ENCODE results near the gene ACADVL.
"Not testable (repeated sequence)": the region's sequence is repeated elsewhere in the genome, so short reads cannot be mapped to it uniquely, and the experiment has no call there.

The ACADVL gene

DNA sequence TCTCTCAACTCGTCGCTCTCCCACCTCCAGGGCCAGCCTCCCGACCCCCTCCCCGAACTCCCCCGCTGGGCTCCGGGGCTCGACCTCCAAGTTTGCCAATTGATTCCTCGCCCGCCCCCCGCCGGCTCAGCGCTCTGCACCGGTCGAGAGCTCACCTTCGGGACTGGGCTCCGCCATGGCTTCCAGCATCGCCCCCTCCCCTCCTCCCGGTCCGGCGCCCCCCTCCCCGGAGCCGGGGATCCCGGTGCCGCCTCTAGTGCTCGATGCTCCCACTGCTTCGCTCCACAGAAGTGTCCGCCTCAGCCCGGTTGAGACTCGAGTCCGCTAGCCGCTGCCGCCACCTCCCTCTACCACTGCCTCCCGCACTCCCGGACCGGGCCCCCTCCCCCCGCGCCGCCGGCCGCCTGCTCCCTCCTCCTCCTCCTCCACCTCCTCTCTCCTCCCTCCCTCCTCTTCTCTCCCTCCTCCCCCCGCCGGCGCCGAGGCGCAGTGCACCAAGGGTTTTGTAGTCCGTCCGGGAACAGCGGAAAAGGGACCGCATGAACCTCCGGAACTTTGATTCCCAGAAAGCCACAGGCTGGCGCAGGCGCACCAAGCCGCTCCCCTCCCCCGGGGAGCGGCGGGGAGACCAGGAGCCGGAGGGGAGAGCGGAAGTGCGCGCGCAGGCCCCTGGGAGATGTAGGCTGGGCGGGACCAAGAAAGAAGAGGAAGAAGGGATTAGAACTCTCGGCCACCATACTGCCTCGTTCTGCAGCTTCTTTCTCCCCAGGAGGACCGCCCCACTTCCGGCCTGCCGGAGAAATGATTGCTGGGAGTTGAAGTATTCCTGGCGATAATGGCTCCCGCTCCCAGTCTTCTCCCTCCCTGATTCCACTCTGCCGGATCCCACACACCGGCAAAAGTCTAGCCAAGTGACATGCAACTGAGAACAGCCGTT, 19.6 kb downstream of the ACADVL start, which contains the start of gene PHF23:
Gene PHF23 (minus strand): TSS at position 367 of the 937 bp plus-strand sequence. CDS start 178 bp downstream, at position 189.
- Mint-ChIP-seq H3K27me3 (no peaks in the 10 kb centered on the region), H3K36me3 (peaks cover 23% of the 10 kb centered on the region), H3K4me3 (peak within 1 kb of the TSS; percentile 100), H3K4me1 (peaks cover 49% of the 10 kb centered on the region), H3K9me3 (no peaks in the 10 kb centered on the region), H3K27ac (peak within 1 kb of the TSS; percentile 100)
- DNase-seq (ENCODE audit: low spot score in 2 of 2) (peak; percentile 80 to 87), ATAC-seq (ENCODE audit: low read depth) (peak; percentile 60)

DNA sequence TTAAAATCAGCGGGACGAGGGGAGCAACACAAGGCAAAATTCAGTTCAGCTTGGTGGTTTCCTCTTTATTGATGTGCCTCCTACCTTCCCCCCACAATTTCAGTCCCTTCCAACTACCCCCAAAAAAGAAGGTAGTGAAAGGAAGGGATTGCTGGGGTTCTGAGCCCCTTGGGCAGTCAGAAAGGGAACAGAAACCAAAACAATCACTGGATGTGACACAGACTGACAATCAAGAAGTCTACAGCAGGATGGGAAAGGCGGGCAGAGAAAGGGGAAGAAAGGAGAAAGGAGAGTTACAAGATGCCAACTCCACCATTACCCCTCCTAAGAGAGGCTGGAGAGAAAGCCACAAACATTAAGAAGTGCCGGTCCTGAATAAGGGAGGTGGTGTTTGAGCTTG, 20.6 kb downstream of the ACADVL start:
- Mint-ChIP-seq H3K27ac (peak overlapping the region; percentile 100), H3K4me3 (peak overlapping the region; percentile 100), H3K4me1 (peaks cover 42% of the 10 kb centered on the region), H3K36me3 (peaks cover 22% of the 10 kb centered on the region), H3K27me3 (no peaks in the 10 kb centered on the region), H3K9me3 (no peaks in the 10 kb centered on the region)
- ATAC-seq (ENCODE audit: low read depth) (no peak), DNase-seq (ENCODE audit: low spot score in 2 of 2) (no peak)

DNA sequence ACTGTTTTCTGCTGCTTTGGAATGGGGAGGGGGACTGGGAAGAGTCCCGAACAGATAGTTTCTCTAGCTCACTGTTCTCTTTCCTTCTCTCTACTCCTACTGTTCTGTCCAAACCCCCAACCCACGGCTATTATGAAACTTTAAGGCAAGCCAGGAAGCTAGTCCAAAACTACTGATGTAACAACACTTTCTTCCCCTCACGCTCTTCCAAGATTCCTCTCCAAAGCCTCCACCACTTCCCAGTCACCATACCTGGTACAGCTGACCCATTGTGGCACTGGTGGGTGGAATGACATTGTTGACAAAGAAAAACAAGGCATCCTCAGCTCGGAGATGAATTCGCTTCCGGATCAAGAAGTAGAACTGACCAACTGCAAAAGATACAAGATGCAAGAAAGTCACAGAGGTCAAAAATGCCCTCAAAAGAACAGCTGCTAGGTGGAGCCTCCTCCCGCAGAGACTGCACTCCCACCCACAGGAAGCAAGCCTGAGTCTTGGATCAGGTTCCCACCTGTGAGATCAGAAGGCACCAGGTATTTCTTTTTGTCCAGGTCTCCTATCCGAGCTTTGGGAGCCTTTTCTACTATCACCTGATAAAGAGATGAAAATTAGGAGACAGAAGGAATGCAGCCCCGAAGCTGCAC, 21.5 kb downstream of the ACADVL start:
- peaks cover 22% of the 10 kb centered on the region for H3K36me3 Mint-ChIP-seq
- no peaks in the 10 kb centered on the region for H3K9me3 Mint-ChIP-seq
- peak overlapping the region; percentile 100 for H3K27ac Mint-ChIP-seq
- H3K4me3 Mint-ChIP-seq: peak overlapping the region; percentile 100
- ATAC-seq (ENCODE audit: low read depth): no peak
- no peak for DNase-seq (ENCODE audit: low spot score in 2 of 2)
- H3K4me1 Mint-ChIP-seq: peaks cover 35% of the 10 kb centered on the region
- no peaks in the 10 kb centered on the region for H3K27me3 Mint-ChIP-seq

DNA sequence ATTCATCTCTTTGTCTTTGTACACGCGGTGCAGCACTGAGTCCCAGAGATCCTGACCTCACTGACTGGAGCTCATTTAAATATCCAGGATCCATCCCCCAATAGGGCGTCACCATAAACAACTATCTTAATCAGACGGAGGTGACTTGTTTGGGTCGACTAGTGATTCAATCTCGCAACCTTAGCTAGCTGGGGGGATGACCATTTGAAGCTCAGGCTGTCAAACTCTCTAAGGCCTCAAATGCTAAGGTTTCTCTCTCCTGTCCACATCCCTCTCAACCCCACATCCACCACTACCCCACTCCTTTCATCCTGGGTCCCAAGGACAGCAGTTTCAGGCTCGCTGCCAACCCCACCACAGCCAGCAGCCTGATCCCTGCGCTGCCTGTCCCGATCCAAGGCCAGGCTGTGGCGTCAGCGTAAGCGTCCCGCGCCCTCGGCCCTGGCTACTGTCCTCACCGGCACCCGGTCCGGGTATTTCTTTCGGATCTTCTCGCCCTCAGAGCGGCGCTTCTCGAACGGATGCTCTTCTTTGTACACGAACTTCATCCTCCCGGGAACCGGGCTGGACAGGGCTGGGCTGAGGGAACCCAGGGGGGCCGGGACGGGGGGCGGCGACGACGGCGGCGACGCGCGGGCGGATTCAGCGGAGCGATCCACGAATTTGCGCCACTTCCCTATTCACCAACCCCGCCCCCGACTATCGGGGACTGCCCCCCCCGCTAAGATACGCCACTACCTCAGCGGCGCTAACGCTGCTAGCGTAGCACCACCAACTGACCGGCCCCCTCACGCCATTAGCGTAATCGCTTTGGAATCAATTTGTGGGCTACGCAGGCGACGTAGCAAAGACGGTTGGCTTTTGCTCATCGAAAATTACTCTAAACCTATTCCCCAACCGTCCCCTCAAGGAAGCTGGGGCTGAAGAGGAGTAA, 22.3 kb downstream of the ACADVL start, which contains the start of gene GABARAP:
Gene GABARAP (minus strand): TSS at position 667 of the 934 bp plus-strand sequence. CDS start 119 bp downstream, at position 548.
- peak; percentile 25 for ATAC-seq (ENCODE audit: low read depth)

DNA sequence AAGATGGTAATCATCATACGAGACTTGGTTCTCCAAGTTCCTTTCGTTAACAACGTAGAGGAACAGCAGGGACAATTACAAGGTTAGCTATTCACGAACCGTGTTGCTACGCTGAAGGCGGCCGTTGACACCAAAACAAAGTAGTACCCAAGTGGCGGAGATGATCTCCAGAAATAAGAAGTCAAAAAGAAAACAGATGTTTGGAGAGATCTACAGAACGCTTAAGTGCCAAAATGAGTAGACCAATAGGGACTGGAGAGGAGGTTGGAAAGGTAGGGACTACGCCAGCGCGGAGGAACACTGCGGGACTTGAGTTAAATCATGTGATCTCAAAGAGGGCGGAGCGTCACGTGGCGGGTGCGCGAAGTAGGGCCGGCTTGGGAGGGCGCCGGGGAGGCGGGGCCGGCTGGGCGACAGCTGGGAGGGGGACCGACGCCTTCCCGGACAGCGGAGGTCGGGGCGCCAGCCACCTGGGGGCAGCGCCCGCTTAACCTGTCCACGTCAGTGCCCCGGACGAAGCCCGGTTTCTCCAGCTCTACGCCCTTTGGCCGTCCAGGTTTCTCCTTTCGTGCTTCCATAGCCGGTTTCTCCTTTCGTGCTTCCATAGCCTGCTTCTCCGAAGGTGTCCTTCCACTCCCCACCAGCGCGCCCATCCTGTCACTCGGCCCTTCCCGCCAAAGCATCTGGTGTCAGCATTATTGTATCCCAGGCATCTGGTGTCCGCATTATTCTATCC, 23.1 kb downstream of the ACADVL start:
- no peaks in the 10 kb centered on the region for H3K27me3 Mint-ChIP-seq
- peaks cover 29% of the 10 kb centered on the region for H3K4me1 Mint-ChIP-seq
- peaks cover 24% of the 10 kb centered on the region for H3K36me3 Mint-ChIP-seq
- ATAC-seq (ENCODE audit: low read depth): peak; percentile 47
- H3K27ac Mint-ChIP-seq: peak overlapping the region; percentile 100
- H3K9me3 Mint-ChIP-seq: no peaks in the 10 kb centered on the region
- peak overlapping the region; percentile 100 for H3K4me3 Mint-ChIP-seq
- DNase-seq (ENCODE audit: low spot score in 2 of 2): peak; percentile 92 to 94

More for the DNA sequence above, 22.3 kb downstream of the ACADVL start, which contains the start of gene GABARAP:
- H3K27me3 Mint-ChIP-seq: no peaks in the 10 kb centered on the region
- H3K4me1 Mint-ChIP-seq: peaks cover 31% of the 10 kb centered on the region
- no peaks in the 10 kb centered on the region for H3K9me3 Mint-ChIP-seq
- H3K4me3 Mint-ChIP-seq: peak within 1 kb of the TSS; percentile 100
- H3K36me3 Mint-ChIP-seq: peaks cover 25% of the 10 kb centered on the region
- DNase-seq (ENCODE audit: low spot score in 2 of 2): peak; percentile 96 to 97
- H3K27ac Mint-ChIP-seq: peak within 1 kb of the TSS; percentile 100

DNA sequence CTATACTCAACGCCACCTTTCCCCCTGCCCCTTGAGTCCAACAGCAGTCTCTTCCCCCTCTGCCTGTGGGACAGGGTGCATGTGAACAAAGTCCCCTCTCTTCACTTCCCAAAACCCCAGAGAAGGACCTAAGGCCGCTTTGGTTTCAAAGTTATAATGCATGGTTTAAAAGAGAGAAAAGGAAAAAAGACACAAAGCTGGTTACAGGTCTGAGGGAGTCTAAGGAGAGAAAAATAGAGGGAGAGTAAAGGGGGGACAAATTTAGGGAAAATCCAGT, 23.7 kb downstream of the ACADVL start:
- Mint-ChIP-seq H3K27ac (peak overlapping the region; percentile 100), H3K36me3 (peaks cover 23% of the 10 kb centered on the region), H3K4me1 (peaks cover 29% of the 10 kb centered on the region), H3K9me3 (no peaks in the 10 kb centered on the region), H3K4me3 (peak overlapping the region; percentile 100), H3K27me3 (no peaks in the 10 kb centered on the region)
- ATAC-seq (ENCODE audit: low read depth): no peak
- DNase-seq (ENCODE audit: low spot score in 2 of 2): no peak

DNA sequence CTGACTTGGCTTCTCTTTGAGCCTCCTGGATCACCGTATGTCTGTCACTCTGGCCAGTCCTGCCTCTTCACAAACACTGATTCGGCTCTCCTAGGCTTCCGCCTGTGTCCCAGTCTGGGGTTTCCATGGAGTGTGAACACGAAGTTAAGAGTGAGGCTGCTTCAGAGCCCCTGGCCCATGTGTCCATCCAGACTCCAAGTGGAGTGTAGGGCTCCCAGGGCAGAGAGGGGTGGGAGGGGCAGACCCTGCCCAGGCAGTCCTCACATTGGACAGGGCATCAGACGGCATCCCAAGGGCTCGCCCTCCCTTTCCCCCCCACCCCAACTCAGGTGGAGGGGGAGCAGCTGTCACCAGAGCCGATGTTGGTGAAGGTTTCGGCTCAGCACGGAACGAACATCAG, 24.1 kb downstream of the ACADVL start:
- DNase-seq (ENCODE audit: low spot score in 2 of 2); H3K4me3 Mint-ChIP-seq; H3K9me3 Mint-ChIP-seq; ATAC-seq (ENCODE audit: low read depth); H3K27me3 Mint-ChIP-seq: not testable (repeated sequence)
- Mint-ChIP-seq H3K27ac (peak overlapping the region; percentile 100), H3K36me3 (peaks cover 23% of the 10 kb centered on the region), H3K4me1 (peaks cover 33% of the 10 kb centered on the region)

DNA sequence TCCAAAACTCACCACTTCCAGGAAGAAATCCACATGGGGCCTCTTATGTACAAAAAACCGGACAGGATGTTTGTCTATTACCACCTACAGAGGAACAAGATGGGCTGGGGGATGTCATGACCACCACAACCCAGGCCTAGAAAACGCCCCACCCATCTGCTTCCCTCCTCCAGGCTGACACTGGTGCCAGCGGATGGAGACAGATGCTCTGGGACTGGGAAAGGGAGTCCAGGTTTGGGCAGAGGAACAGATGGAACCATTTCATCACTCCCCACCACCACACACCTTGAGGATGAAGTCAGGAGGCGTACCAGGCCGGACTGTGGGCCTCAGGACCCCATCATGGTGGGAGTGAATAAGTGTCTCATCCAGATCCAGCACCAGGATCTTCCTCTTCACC, 27.0 kb downstream of the ACADVL start:
- no peaks in the 10 kb centered on the region for H3K27me3 Mint-ChIP-seq
- DNase-seq (ENCODE audit: low spot score in 2 of 2) (no peak), ATAC-seq (ENCODE audit: low read depth) (no peak)
- H3K4me3 Mint-ChIP-seq: no peak overlapping the region
- H3K27ac Mint-ChIP-seq: peak overlapping the region; percentile 11
- H3K4me1 Mint-ChIP-seq: peaks cover 23% of the 10 kb centered on the region
- no peaks in the 10 kb centered on the region for H3K9me3 Mint-ChIP-seq
- H3K36me3 Mint-ChIP-seq: peaks cover 13% of the 10 kb centered on the region

DNA sequence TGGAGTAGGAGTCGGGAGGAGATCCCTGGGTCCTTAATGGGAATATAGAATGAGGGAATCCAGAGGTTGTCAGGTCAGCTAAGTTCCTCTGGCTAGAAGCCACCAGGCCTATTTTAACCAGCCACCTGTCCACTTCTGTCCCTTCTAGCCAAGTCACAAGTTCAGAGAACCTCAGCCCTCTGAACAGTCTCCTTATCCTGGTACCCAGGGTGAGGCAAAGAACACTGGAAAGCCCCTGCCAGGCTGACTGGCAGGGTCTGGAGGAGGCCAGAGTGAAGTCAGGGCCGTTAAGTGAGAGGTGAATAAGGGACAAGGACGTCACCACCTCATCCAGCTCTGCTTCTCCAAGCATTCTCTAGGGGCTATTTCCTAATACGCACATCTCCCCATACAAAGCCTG, 29.1 kb downstream of the ACADVL start:
- ATAC-seq (ENCODE audit: low read depth) (no peak), DNase-seq (ENCODE audit: low spot score in 2 of 2) (no peak)
- H3K4me3 Mint-ChIP-seq: no peak overlapping the region
- peaks cover 26% of the 10 kb centered on the region for H3K4me1 Mint-ChIP-seq
- no peaks in the 10 kb centered on the region for H3K27me3 Mint-ChIP-seq
- H3K9me3 Mint-ChIP-seq: no peaks in the 10 kb centered on the region
- H3K27ac Mint-ChIP-seq: peak overlapping the region; percentile 99
- peaks cover 19% of the 10 kb centered on the region for H3K36me3 Mint-ChIP-seq

DNA sequence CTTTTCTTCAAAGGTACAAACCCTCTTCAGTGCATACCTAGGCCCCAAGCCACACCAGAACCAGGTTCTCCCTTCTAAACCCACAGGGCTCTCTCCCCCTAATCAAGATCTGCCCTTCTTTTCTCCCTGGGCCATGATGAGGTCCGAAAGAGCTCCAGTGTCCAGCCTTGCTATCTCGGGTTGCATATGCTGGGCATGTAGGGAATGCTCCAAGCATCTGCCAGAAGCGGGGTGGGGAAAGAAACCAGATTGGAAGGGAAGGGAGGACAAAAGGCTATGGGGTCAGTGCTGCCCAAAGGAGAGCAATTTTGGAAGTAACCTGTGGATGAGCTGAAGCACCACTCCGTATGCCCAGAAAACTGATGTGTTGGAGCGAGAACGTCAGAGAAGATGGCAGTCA, 29.5 kb downstream of the ACADVL start:
- Mint-ChIP-seq H3K9me3 (no peaks in the 10 kb centered on the region), H3K27ac (peak overlapping the region; percentile 99), H3K27me3 (no peaks in the 10 kb centered on the region), H3K4me3 (peak overlapping the region; percentile 73), H3K4me1 (peaks cover 26% of the 10 kb centered on the region), H3K36me3 (peaks cover 19% of the 10 kb centered on the region)
- DNase-seq (ENCODE audit: low spot score in 2 of 2) (no peak), ATAC-seq (ENCODE audit: low read depth) (no peak)

DNA sequence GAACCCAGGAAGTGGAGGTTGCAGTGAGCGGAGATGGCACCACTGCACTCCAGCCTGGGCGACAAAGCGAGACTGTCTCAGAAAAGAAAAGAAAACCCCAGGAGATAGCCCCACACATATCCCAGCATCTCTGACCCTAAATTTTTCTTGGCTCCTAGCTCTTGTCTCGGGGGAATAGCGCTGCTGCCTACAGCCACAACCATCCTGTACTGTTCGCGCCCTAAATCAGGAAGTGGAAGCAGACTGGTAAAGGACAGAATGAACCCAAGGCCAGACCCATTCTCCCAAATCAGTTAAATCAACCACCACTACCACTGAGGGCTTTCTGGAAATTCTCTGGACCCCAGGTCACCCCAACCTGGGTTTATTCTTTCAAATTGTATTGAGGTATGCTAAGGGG, 30.1 kb downstream of the ACADVL start:
- no peaks in the 10 kb centered on the region for H3K9me3 Mint-ChIP-seq
- H3K4me3 Mint-ChIP-seq: peak overlapping the region; percentile 89
- H3K27me3 Mint-ChIP-seq: no peaks in the 10 kb centered on the region
- ATAC-seq (ENCODE audit: low read depth) (no peak), DNase-seq (ENCODE audit: low spot score in 2 of 2) (no peak)
- peaks cover 26% of the 10 kb centered on the region for H3K4me1 Mint-ChIP-seq
- H3K27ac Mint-ChIP-seq: peak overlapping the region; percentile 99
- H3K36me3 Mint-ChIP-seq: peaks cover 21% of the 10 kb centered on the region

DNA sequence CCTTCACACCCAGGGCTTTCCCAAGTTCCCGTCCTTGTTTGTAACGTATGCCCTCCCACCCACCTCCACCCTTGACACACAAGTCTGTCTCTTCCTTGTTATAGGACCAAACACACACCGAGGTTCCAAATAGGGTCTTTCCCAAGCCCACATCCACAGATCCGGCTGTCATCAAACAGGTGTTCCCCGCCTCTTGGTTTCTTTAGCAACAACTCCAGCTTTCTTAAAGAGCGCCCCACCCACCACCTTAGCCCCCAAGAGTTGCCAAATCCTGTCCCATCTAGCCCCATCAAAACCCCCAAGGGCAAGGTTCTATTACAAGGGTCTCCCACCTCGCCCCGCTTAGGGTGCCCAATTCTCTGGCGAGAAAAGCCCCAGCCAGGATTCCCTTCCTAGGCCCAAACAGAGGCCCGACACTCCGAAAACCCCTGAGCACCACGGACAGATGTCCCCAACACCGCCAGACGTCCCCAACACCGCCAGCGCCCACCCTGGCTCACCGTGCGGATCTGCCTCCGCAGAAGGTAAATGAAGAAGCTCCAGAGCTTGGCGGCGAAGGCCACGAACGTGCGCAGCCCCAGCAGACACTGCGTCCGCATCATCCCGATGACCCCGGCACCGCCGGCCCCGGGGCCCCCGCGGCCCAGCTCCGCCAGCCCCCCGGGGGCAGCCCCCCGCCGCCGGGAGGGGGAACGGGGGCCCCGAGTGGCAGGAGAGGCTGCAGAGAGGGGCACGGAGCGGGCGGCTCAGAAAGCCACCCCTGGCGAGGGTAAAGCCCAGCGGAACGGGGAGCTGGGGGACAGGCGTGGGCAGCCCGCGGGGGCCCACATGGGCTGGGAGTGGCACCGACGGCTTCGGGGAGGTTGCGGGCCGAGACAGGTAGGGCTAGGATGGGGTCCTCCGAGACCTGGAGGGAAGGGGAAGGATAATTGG, 31.2 kb downstream of the ACADVL start:
- H3K9me3 Mint-ChIP-seq: no peaks in the 10 kb centered on the region
- peaks cover 26% of the 10 kb centered on the region for H3K4me1 Mint-ChIP-seq
- peak overlapping the region; percentile 99 for H3K27ac Mint-ChIP-seq
- H3K4me3 Mint-ChIP-seq: peak overlapping the region; percentile 89
- DNase-seq (ENCODE audit: low spot score in 2 of 2) (peak in 1 of 2 donors; percentile 25), ATAC-seq (ENCODE audit: low read depth) (no peak)
- peaks cover 20% of the 10 kb centered on the region for H3K36me3 Mint-ChIP-seq
- no peaks in the 10 kb centered on the region for H3K27me3 Mint-ChIP-seq

Measured in memory B cell (primary cell).